Muscle layer of colon (tissue), 2 donors: Measurements from ENCODE around the gene CCDC80.

Experiments
- H3K27ac ChIP-seq: one replicate; pipeline ENCODE4 v1.7.0; 2013; ENCODE audit warnings: low read depth, mild to moderate bottlenecking, low read length, moderate library complexity
- H3K27me3 ChIP-seq, 2 donors: one replicate each; pipeline ENCODE4 v1.7.0; 2013; ENCODE audit warnings: low read length in 2 of 2, mild to moderate bottlenecking in 2 of 2; ENCODE audit not compliant: insufficient read depth in 2 of 2, control insufficient read depth in 1 of 2
- H3K36me3 ChIP-seq: one replicate; pipeline ENCODE4 v1.7.0; 2013; ENCODE audit warnings: mild to moderate bottlenecking, low read length; ENCODE audit not compliant: insufficient read depth
- H3K4me1 ChIP-seq: one replicate; pipeline ENCODE4 v1.7.0; 2013; ENCODE audit warnings: mild to moderate bottlenecking, low read length; ENCODE audit not compliant: insufficient read depth
- H3K4me3 ChIP-seq, 2 donors: one replicate each; pipeline ENCODE4 v1.7.0; 2013; ENCODE audit warnings: low read length in 2 of 2, low read depth in 1 of 2, mild to moderate bottlenecking in 1 of 2, moderate library complexity in 1 of 2
- H3K9ac ChIP-seq: one replicate; pipeline ENCODE4 v1.7.0; 2013; ENCODE audit warnings: low read length
- H3K9me3 ChIP-seq: one replicate; pipeline ENCODE4 v1.7.0; 2013; ENCODE audit warnings: mild to moderate bottlenecking, low read length
- donor health status: abdominal sarcoma.
- donor health status: Adenocarcinoma of cecum.

The CCDC80 gene

GRCh38 chr3:112555535-112556170, 85.3 kb downstream of the CCDC80 start:
- no peak overlapping the region for H3K9ac ChIP-seq
- peaks cover 25% of the 10 kb centered on the region for H3K4me1 ChIP-seq
- no peak overlapping the region for H3K27ac ChIP-seq
- no peaks in the 10 kb centered on the region for H3K9me3 ChIP-seq
- H3K27me3 ChIP-seq, result no peaks in the 10 kb centered on the region
- peaks cover 5% of the 10 kb centered on the region for H3K36me3 ChIP-seq
- H3K4me3 ChIP-seq, result no peak overlapping the region

GRCh38 chr3:112550859-112551258, 90.1 kb downstream of the CCDC80 start:
- H3K4me3 ChIP-seq, result no peak overlapping the region
- peaks cover 26% of the 10 kb centered on the region for H3K36me3 ChIP-seq
- no peaks in the 10 kb centered on the region for H3K9me3 ChIP-seq
- peaks cover 5% of the 10 kb centered on the region for H3K4me1 ChIP-seq
- no peaks in the 10 kb centered on the region for H3K27me3 ChIP-seq
- no peak overlapping the region for H3K9ac ChIP-seq
- no peak overlapping the region for H3K27ac ChIP-seq
